ENCODE data around the gene ELOVL5. TPM values are rescaled to one million over a fixed set of nuclear protein-coding genes. Genes with fewer than 3 reads are reported as not detected.

Gene ELOVL5
- total RNA-seq, 4 donors from 2014 or later = 12.4 to 50.0 (median 33.2) TPM

DNA sequence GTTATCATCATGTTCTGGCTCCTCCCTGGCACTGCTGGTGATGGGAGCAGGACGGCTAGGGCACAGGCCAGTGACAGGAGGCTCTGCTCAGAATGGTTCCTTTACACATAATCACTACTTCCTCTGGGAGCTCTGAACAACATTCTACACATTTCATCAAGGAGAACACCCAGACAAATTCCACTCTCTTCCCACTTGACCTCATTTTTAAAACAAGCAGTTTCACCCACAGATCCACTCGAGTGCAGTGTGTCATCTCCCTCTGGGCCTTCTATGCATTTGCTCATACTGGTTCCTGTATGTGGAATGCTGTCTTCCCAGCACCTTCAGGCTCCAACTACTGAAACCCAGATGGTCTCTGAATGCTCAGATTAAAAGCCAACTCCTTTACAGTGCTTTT is 84.8 kb downstream of the ELOVL5 start:
- peaks cover 0 to 93% (median 0%) of the 10 kb centered on the region in 3 donors for H3K36me3 ChIP-seq

DNA sequence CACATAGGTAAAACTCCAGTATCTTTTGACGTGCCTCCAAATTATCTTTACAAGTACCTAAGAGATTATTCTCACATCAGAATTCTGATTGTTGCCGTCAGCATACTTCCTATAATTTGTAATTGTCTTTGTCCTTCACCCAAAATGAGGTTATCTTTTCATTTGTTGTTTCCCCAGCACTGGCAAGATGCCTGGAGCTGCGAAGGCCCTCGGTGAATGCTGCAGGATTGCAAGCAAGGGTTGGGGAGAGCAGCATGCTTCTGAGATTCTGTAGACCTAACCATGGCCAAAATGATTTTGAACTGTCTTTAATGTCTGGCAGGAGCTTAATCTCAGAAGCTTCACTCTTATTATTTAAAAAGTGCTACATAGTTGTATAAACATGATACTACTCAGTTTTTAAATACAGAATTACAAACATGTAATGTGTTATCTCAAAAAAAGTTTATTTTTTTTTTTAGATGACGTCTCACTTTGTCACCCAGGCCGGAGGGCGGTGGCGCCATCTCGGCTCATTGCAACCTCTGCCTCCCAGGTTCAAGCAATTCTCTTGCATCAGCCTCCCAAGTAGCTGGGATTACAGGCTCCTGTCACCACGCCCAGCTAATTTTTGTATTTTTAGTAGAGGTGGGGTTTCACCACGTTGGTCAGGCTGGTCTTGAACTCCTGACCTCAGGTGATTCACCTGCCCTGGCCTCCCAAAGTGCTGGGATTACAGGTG is 88.7 kb downstream of the ELOVL5 start:
- Histone ChIP-seq H3K27ac (no peak overlapping the region), H3K4me3 (no peak overlapping the region), H3K27me3 (no peaks in the 10 kb centered on the region), H3K36me3 (peaks cover 0 to 60% (median 0%) of the 10 kb centered on the region in 3 donors), H3K4me1 (no peaks in the 10 kb centered on the region), H3K9me3 (no peaks in the 10 kb centered on the region)
- DNase-seq = no peak
- 85 to 88% methylated on average over 11 of the region's 11 CpGs for WGBS, 2 donors
- TF ChIP-seq POLR2A (IDR thresholded peaks at IDR 0.05) = no peak
- TF ChIP-seq, protein P1, sequence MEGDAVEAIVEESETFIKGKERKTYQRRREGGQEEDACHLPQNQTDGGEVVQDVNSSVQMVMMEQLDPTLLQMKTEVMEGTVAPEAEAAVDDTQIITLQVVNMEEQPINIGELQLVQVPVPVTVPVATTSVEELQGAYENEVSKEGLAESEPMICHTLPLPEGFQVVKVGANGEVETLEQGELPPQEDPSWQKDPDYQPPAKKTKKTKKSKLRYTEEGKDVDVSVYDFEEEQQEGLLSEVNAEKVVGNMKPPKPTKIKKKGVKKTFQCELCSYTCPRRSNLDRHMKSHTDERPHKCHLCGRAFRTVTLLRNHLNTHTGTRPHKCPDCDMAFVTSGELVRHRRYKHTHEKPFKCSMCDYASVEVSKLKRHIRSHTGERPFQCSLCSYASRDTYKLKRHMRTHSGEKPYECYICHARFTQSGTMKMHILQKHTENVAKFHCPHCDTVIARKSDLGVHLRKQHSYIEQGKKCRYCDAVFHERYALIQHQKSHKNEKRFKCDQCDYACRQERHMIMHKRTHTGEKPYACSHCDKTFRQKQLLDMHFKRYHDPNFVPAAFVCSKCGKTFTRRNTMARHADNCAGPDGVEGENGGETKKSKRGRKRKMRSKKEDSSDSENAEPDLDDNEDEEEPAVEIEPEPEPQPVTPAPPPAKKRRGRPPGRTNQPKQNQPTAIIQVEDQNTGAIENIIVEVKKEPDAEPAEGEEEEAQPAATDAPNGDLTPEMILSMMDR (IDR thresholded peaks at IDR 0.05) = no peak
- intact Hi-C loops (cut with DNase I) = no loop called here

More for the DNA sequence above, 84.8 kb downstream of the ELOVL5 start:
- 62 to 80% methylated on average over 1 to 2 of the region's 2 CpGs for WGBS, 2 donors
- no peaks in the 10 kb centered on the region for H3K9me3 ChIP-seq
- no peaks in the 10 kb centered on the region for H3K27me3 ChIP-seq
- TF ChIP-seq, protein P1 (IDR thresholded peaks at IDR 0.05) = no peak
- no peak for TF ChIP-seq POLR2A (IDR thresholded peaks at IDR 0.05)
- H3K4me1 ChIP-seq = no peaks in the 10 kb centered on the region
- no peak overlapping the region for H3K27ac ChIP-seq
- no peak for DNase-seq
- H3K4me3 ChIP-seq = no peak overlapping the region
- intact Hi-C loops (cut with DNase I) = no loop called here

DNA sequence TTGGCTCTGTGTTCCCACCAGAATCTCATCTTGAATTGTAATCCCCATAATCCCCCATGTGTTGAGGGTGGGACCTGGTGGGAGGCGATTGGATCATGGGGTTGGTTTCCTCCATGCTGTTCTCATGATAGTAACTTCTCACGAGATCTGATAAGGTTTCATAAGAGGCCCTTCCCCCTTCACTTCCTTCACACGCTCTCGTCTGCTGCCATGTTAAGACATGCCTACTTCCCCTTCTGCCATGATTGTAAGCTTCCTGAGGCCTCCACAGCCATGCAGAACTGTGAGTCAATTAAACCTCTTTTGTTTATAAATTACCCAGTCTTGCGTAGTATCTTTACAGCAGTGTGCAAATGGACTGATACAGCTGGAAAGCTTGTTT is 90.0 kb downstream of the ELOVL5 start:
- peaks cover 0 to 48% (median 0%) of the 10 kb centered on the region in 3 donors for H3K36me3 ChIP-seq

DNA sequence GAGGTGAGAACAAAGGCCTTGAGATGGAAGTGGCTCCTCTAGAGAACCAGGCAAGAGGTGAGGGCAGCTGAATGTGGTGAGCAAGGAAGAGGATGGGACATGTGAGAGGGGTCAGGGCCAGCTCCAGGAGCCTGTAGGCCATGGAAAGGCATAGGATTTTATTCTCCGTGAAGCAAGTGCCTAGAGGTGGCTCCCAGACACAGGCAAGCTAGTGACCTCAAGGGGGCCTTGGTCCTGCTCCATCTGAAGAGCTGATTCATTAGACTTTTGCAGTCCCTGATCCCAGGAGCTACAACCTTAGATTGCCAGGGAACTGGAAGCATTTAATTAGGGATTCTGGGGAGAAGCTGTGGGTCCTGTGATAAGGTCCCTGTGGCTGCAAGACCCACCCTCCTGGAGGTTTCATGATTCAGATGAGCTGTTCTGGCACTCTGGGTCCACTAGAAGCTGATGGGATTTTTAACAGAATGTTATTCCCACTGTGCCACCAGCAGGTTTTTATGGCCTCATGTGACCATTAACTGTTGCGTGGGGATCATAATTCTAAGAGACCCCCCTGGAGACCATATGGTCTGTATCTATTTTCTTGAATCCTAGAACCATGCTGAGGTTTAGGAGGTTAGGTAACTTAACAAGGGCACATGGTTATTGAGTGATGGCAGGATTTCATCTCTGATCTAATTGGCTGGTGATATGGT is 90.5 kb downstream of the ELOVL5 start:
- H3K27me3 ChIP-seq = no peaks in the 10 kb centered on the region
- H3K4me1 ChIP-seq = no peaks in the 10 kb centered on the region
- H3K9me3 ChIP-seq = no peaks in the 10 kb centered on the region
- intact Hi-C loops (cut with DNase I) = no loop called here
- H3K27ac ChIP-seq = no peak overlapping the region
- DNase-seq = no peak
- no peak overlapping the region for H3K4me3 ChIP-seq
- WGBS, 2 donors = 94 to 100% methylated on average over 2 of the region's 2 CpGs
- no peak for TF ChIP-seq POLR2A (IDR thresholded peaks at IDR 0.05)
- TF ChIP-seq, protein P1 (IDR thresholded peaks at IDR 0.05) = no peak
- H3K36me3 ChIP-seq = peaks cover 0 to 42% (median 0%) of the 10 kb centered on the region in 3 donors

More for the DNA sequence above, 90.0 kb downstream of the ELOVL5 start:
- 82 to 83% methylated on average over 5 of the region's 5 CpGs for WGBS, 2 donors
- no peak for DNase-seq
- intact Hi-C loops (cut with DNase I) = no loop called here
- no peaks in the 10 kb centered on the region for H3K27me3 ChIP-seq
- H3K4me3 ChIP-seq = no peak overlapping the region
- no peaks in the 10 kb centered on the region for H3K9me3 ChIP-seq
- H3K27ac ChIP-seq = no peak overlapping the region
- TF ChIP-seq POLR2A (IDR thresholded peaks at IDR 0.05) = no peak
- TF ChIP-seq, protein P1 (IDR thresholded peaks at IDR 0.05) = no peak
- no peaks in the 10 kb centered on the region for H3K4me1 ChIP-seq

DNA sequence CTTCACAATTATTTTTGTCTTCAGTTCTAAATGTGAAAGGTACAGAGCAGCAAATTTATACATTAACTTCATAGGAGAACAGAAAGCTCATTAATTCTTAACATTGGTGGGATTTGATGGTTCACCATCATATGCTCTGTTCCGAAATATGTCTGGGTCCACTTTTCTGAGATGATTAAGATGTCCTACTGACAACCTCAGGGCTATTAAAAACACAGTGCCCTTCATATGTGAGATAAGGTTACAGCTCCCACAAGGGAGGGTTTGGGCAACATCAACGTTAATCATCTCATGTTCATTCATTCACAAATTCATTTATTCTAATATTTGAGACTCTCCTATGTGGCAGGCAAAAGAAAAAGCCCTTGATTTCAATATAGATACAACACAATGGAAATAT is 91.2 kb downstream of the ELOVL5 start:
- Histone ChIP-seq H3K4me3 (no peak overlapping the region), H3K4me1 (no peaks in the 10 kb centered on the region), H3K36me3 (peaks cover 0 to 35% (median 0%) of the 10 kb centered on the region in 3 donors), H3K9me3 (no peaks in the 10 kb centered on the region), H3K27ac (no peak overlapping the region), H3K27me3 (no peaks in the 10 kb centered on the region)
- intact Hi-C loops (cut with DNase I) = no loop called here
- TF ChIP-seq, protein P1 (IDR thresholded peaks at IDR 0.05) = no peak
- no peak for TF ChIP-seq POLR2A (IDR thresholded peaks at IDR 0.05)
- no peak for DNase-seq
- WGBS, 2 donors = 82 to 92% methylated on average over 2 of the region's 2 CpGs
